HG02763 (cell line): ENCODE measurements around the gene TMEM151B.

Experiments
- ATAC-seq: cut with Tn5 transposase; IDR thresholded peaks from one replicate; pipeline ENCODE4 v1.9.1; 2021; ENCODE audit warnings: mild to moderate bottlenecking, moderate library complexity; ENCODE audit not compliant: unreplicated experiment

Gene TMEM151B

GRCh38 chr6:44250067-44250717, 20.1 kb upstream of the TMEM151B start:
- no peak for ATAC-seq

GRCh38 chr6:44250718-44251123, 19.5 kb upstream of the TMEM151B start:
- ATAC-seq = no peak

GRCh38 chr6:44251576-44252524, 18.4 kb upstream of the TMEM151B start:
- ATAC-seq = no peak

GRCh38 chr6:44253307-44254101, 16.7 kb upstream of the TMEM151B start:
- ATAC-seq = no peak

GRCh38 chr6:44254191-44255104, 15.8 kb upstream of the TMEM151B start:
- no peak for ATAC-seq

GRCh38 chr6:44255105-44255808, 15.0 kb upstream of the TMEM151B start:
- no peak for ATAC-seq

- ATAC-seq = no peak
Observed at GRCh38 chr6:44255871-44256774, 14.1 kb upstream of the TMEM151B start.

- no peak for ATAC-seq
Observed at GRCh38 chr6:44256775-44257024, 13.6 kb upstream of the TMEM151B start.

GRCh38 chr6:44257025-44257752, 13.1 kb upstream of the TMEM151B start, which contains the start of gene SLC35B2:
Gene SLC35B2 (minus strand): TSS chr6:44257528. CDS start chr6:44257410, 118 bp downstream.
- peak; percentile 52 for ATAC-seq

GRCh38 chr6:44257753-44258324, 12.4 kb upstream of the TMEM151B start:
- ATAC-seq = peak; percentile 17

- ATAC-seq = no peak
Observed at GRCh38 chr6:44258325-44258863, 11.9 kb upstream of the TMEM151B start.

- ATAC-seq = no peak
Observed at GRCh38 chr6:44258921-44259320, 11.3 kb upstream of the TMEM151B start.

- no peak for ATAC-seq
Observed at GRCh38 chr6:44260011-44260410, 10.2 kb upstream of the TMEM151B start.

GRCh38 chr6:44260451-44261297, 9.6 kb upstream of the TMEM151B start:
- ATAC-seq = no peak

GRCh38 chr6:44261581-44261980, 8.7 kb upstream of the TMEM151B start:
- no peak for ATAC-seq
